Measurements from ENCODE around the gene PDS5B.

- TF ChIP-seq CTCF (IDR thresholded peaks at IDR 0.05) (no peak), POLR2A (IDR thresholded peaks at IDR 0.05) (no peak)
Measured at GRCh38 chr13:32720026-32720425, 133.8 kb downstream of the PDS5B start.
